Frontal cortex (tissue), 4 donors: Measurements from ENCODE around the gene EFNB1. TPM values are rescaled to one million over a fixed set of nuclear protein-coding genes. Genes with fewer than 3 reads are reported as not detected.

ENCODE experiments used
- DNase-seq, 2 donors: peaks; one replicate each; pipeline ENCODE4 v3.0.0; 2012; ENCODE audit warnings: low spot score in 2 of 2
- FAIRE-seq: peaks from 2 replicates; lab custom pipeline; 2012; peaks lifted over from hg19 to GRCh38; lab: Jason Lieb, UNC
- total RNA-seq: library from RNA; depleted of rRNA; stranded (reverse); fragments of >200 nt; gene quantifications from one replicate; pipeline ENCODE4 v1.2.3, GENCODE V29; 2014
- donor health status: control.
- donor health status: control.
- donor health status: control.

Gene EFNB1
- total RNA-seq, 1 donor from 2014 or later, result 27.7 TPM

GRCh38 chrX:68876731-68877130 is 47.9 kb downstream of the EFNB1 start:
- FAIRE-seq, result no peak

GRCh38 chrX:68877606-68878005 is 48.8 kb downstream of the EFNB1 start:
- DNase-seq (no peak), FAIRE-seq (no peak)

More at GRCh38 chrX:68876731-68877130, 47.9 kb downstream of the EFNB1 start:
- no peak for DNase-seq

- no peak for DNase-seq
- FAIRE-seq, result no peak
Measured at GRCh38 chrX:68878977-68879645, 50.3 kb downstream of the EFNB1 start.

GRCh38 chrX:68880846-68881552 is 52.2 kb downstream of the EFNB1 start:
- no peak for FAIRE-seq
- DNase-seq, result no peak

- DNase-seq, result no peak
- no peak for FAIRE-seq
Measured at GRCh38 chrX:68881911-68882310, 53.1 kb downstream of the EFNB1 start.

GRCh38 chrX:68883800-68884199 is 55.0 kb downstream of the EFNB1 start:
- no peak for FAIRE-seq
- DNase-seq, result no peak

GRCh38 chrX:68889249-68889648 is 60.4 kb downstream of the EFNB1 start:
- no peak for DNase-seq

More at GRCh38 chrX:68889249-68889648, 60.4 kb downstream of the EFNB1 start:
- FAIRE-seq, result no peak

Other genes with a start within 250 kb of the EFNB1 start
- gene STARD8, start 181.4 kb upstream of the EFNB1 start, total RNA-seq, result 1.6 TPM